ENCODE results near the gene TMEM245. TPM values are rescaled to one million over a fixed set of nuclear protein-coding genes. Genes with fewer than 3 reads are reported as not detected.

The TMEM245 gene
- total RNA-seq, 2 donors from 2014 or later = 30.7 to 35.5 TPM

GRCh38 chr9:108967916-108968315 is 151.8 kb downstream of the TMEM245 start:
- Mint-ChIP-seq H3K27ac (no peak overlapping the region), H3K4me3 (no peak overlapping the region), H3K36me3 (ENCODE audit: insufficient read depth in 2 of 2) (peaks cover 5 to 8% of the 10 kb centered on the region in 2 donors), H3K27me3 (ENCODE audit: low read depth) (no peaks in the 10 kb centered on the region), H3K9me3 (peaks cover 3 to 7% of the 10 kb centered on the region in 2 donors), H3K4me1 (ENCODE audit: low read depth) (no peaks in the 10 kb centered on the region)
- ATAC-seq (replicated peaks in 1 of 2) (no peak), DNase-seq (no peak)

Other genes with a start within 250 kb of the TMEM245 start
- gene ELP1, start 185.8 kb downstream of the TMEM245 start, total RNA-seq = 10 to 100 TPM; 25.6 to 39.5 TPM
- 10 to 100 TPM; 11.3 to 13.9 TPM for gene ABITRAM, start 185.5 kb downstream of the TMEM245 start, total RNA-seq
- 10 to 100 TPM; 17.9 to 22.1 TPM for gene CTNNAL1, start 106.4 kb downstream of the TMEM245 start, total RNA-seq
- gene FRRS1L, start 47.3 kb upstream of the TMEM245 start, total RNA-seq = not detected
- 1 to 10 TPM; 1.6 to 3.8 TPM for gene EPB41L4B, start 201.1 kb upstream of the TMEM245 start, total RNA-seq